IMR-90 (cell line): ENCODE measurements around the gene GP5. TPM values are rescaled to one million over a fixed set of nuclear protein-coding genes. Genes with fewer than 3 reads are reported as not detected.

Source experiments
- ATAC-seq: fragments of 200-7000 bp; cut with Tn5 transposase; 2 replicates; pipeline ENCODE4 v1.9.1; 2020; ENCODE audit warnings: low read depth, mild to moderate bottlenecking, moderate library complexity
- BruUV-seq: library from RNA; stranded (reverse); fragments of 400-500 nt; replicated peaks from 2 replicates; lab custom pipeline; 2021; lab: Mats Ljungman, UMichigan
- CTCF ChIA-PET: fragments of 300-600 bp; formaldehyde crosslinking; extraction: SDS; loops from one replicate; lab custom pipeline; 2021; ENCODE audit warnings: antibody characterized with exemption; lab: Yijun Ruan, JAX
- POLR2A ChIA-PET: fragments of 300-600 bp; sonication (Branson Sonifier 250); formaldehyde crosslinking; loops from one replicate; lab custom pipeline; 2022; ENCODE audit warnings: antibody characterized with exemption; ENCODE audit not compliant: unreplicated experiment; lab: Charles Lee
- DNase-seq: peaks from one replicate; pipeline ENCODE4 v3.0.0; 2013
- H2AFZ ChIP-seq: replicated peaks from 2 replicates; pipeline ENCODE3; 2013; ENCODE audit warnings: low read length, mild to moderate bottlenecking; ENCODE audit not compliant: poor library complexity
- H2AK5ac ChIP-seq: 2 replicates; pipeline ENCODE4 v1.6.1; 2013; ENCODE audit warnings: low read depth, low read length, inconsistent platforms
- H2AK9ac ChIP-seq: replicated peaks from 2 replicates; pipeline ENCODE3; 2013; ENCODE audit warnings: mild to moderate bottlenecking, low read depth, low read length, moderate library complexity; ENCODE audit not compliant: poor library complexity
- H2BK120ac ChIP-seq: 2 replicates; pipeline ENCODE4 v1.6.1; 2013; ENCODE audit warnings: low read depth, low read length, inconsistent platforms
- H2BK15ac ChIP-seq: 3 replicates; pipeline ENCODE4 v1.6.1; 2013; ENCODE audit warnings: low read depth, low read length, inconsistent platforms
- H2BK20ac ChIP-seq: 2 replicates; pipeline ENCODE4 v1.6.1; 2013; ENCODE audit warnings: low read depth, mild to moderate bottlenecking, inconsistent platforms, low read length, moderate library complexity
- H2BK5ac ChIP-seq: 2 replicates; pipeline ENCODE4 v1.6.1; 2013; ENCODE audit warnings: mild to moderate bottlenecking, low read depth, low read length, inconsistent platforms; ENCODE audit not compliant: poor library complexity, severe bottlenecking
- H3K14ac ChIP-seq: replicated peaks from 2 replicates; pipeline ENCODE4 v1.6.1; 2013; ENCODE audit warnings: low read depth, low read length, inconsistent platforms
- H3K18ac ChIP-seq: 2 replicates; pipeline ENCODE4 v1.6.1; 2013; ENCODE audit warnings: low read depth, low read length, control low read depth
- H3K23ac ChIP-seq: 2 replicates; pipeline ENCODE4 v1.6.1; 2013; ENCODE audit warnings: low read depth, low read length, inconsistent platforms
- H3K27ac ChIP-seq: 2 replicates; pipeline ENCODE4 v1.5.1; 2013; ENCODE audit warnings: mild to moderate bottlenecking, control low read depth, low read length; ENCODE audit not compliant: insufficient read depth
- H3K27me3 ChIP-seq: 2 replicates; pipeline ENCODE4 v1.6.1; 2013; ENCODE audit warnings: low read length; ENCODE audit not compliant: control insufficient read depth, insufficient read depth
- H3K36me3 ChIP-seq: 2 replicates; pipeline ENCODE4 v1.6.1; 2013; ENCODE audit warnings: low read length, mixed read lengths; ENCODE audit not compliant: control insufficient read depth, insufficient read depth
- H3K4ac ChIP-seq: 2 replicates; pipeline ENCODE4 v1.6.1; 2013; ENCODE audit warnings: low read depth, low read length, inconsistent platforms
- H3K4me1 ChIP-seq: 2 replicates; pipeline ENCODE4 v1.6.1; 2013; ENCODE audit warnings: low read length, mixed read lengths; ENCODE audit not compliant: control insufficient read depth, insufficient read depth
- H3K4me2 ChIP-seq: 2 replicates; pipeline ENCODE4 v1.6.1; 2013; ENCODE audit warnings: low read depth, mild to moderate bottlenecking, control low read depth, low read length, moderate library complexity
- H3K4me3 ChIP-seq: 2 replicates; pipeline ENCODE4 v1.5.1; 2013; ENCODE audit warnings: low read depth, mild to moderate bottlenecking, control low read depth, low read length, moderate library complexity; ENCODE audit not compliant: insufficient read depth
- H3K56ac ChIP-seq: 2 replicates; pipeline ENCODE4 v1.6.1; 2013; ENCODE audit warnings: low read length, inconsistent platforms; ENCODE audit not compliant: insufficient read depth; ENCODE audit errors: extremely low read depth
- H3K79me1 ChIP-seq, 2 experiments: 2 replicates each; pipeline ENCODE4 v1.6.1; 2013; ENCODE audit warnings: low read length in 2 of 2, inconsistent platforms in 1 of 2, low read depth in 1 of 2
- H3K9ac ChIP-seq: 2 replicates; pipeline ENCODE4 v1.6.1; 2013; ENCODE audit warnings: low read depth, low read length, control low read depth
- H3K9me1 ChIP-seq: 2 replicates; pipeline ENCODE4 v1.6.1; 2013; ENCODE audit warnings: low read length, inconsistent platforms; ENCODE audit not compliant: insufficient read depth
- H3K9me3 ChIP-seq: 2 replicates; pipeline ENCODE4 v1.6.1; 2013; ENCODE audit warnings: low read length; ENCODE audit not compliant: control insufficient read depth, insufficient read depth
- H4K20me1 ChIP-seq: 2 replicates; pipeline ENCODE4 v1.6.1; 2013; ENCODE audit warnings: low read length, inconsistent platforms; ENCODE audit not compliant: insufficient read depth
- H4K5ac ChIP-seq: 2 replicates; pipeline ENCODE4 v1.6.1; 2013; ENCODE audit warnings: mild to moderate bottlenecking, low read depth, low read length, control low read depth
- H4K8ac ChIP-seq, 2 experiments: 2 replicates each; pipeline ENCODE4 v1.6.1; 2013; ENCODE audit warnings: low read depth in 2 of 2, low read length in 2 of 2, control low read depth in 1 of 2, inconsistent platforms in 1 of 2
- H4K91ac ChIP-seq: 2 replicates; pipeline ENCODE4 v1.6.1; 2013; ENCODE audit warnings: low read depth, low read length, inconsistent platforms; ENCODE audit not compliant: insufficient read depth
- CEBPB ChIP-seq: IDR thresholded peaks from 2 replicates; pipeline ENCODE4 v1.6.1; 2012; ENCODE audit warnings: low read depth, low read length, improper control_type of control experiment
- CHD1 ChIP-seq: IDR thresholded peaks from 2 replicates; pipeline ENCODE4 v1.6.1; 2012; ENCODE audit warnings: low read depth, low read length, improper control_type of control experiment
- CTCF ChIP-seq: conservative IDR thresholded peaks from 2 replicates; pipeline ENCODE4 v1.5.1; 2012; ENCODE audit warnings: mild to moderate bottlenecking, low read depth, low read length, improper control_type of control experiment
- ELK1 ChIP-seq: fragments of 150-350 bp; IDR thresholded peaks from 2 replicates; pipeline ENCODE4 v1.6.1; 2016; ENCODE audit warnings: low read depth, mild to moderate bottlenecking, low read length, moderate library complexity, borderline replicate concordance
- FOS ChIP-seq: fragments of 150-350 bp; IDR thresholded peaks from 2 replicates; pipeline ENCODE4 v1.6.1; 2016; ENCODE audit warnings: low read depth, low read length
- MAZ ChIP-seq: IDR thresholded peaks from 2 replicates; pipeline ENCODE4 v1.6.1; 2012; ENCODE audit warnings: low read depth, mild to moderate bottlenecking, low read length, improper control_type of control experiment, moderate library complexity, borderline replicate concordance
- MXI1 ChIP-seq: IDR thresholded peaks from 2 replicates; pipeline ENCODE4 v1.6.1; 2012; ENCODE audit warnings: low read depth, mild to moderate bottlenecking, low read length, moderate library complexity, borderline replicate concordance
- RAD21 ChIP-seq: IDR thresholded peaks from 2 replicates; pipeline ENCODE4 v1.6.1; 2012; ENCODE audit warnings: low read length, improper control_type of control experiment
- RCOR1 ChIP-seq: IDR thresholded peaks from 2 replicates; pipeline ENCODE4 v1.6.1; 2012; ENCODE audit warnings: mild to moderate bottlenecking, low read length, improper control_type of control experiment; ENCODE audit not compliant: insufficient replicate concordance
- SMC3 ChIP-seq: fragments of 150-350 bp; IDR thresholded peaks from 2 replicates; pipeline ENCODE4 v1.6.1; 2016; ENCODE audit warnings: low read depth, mild to moderate bottlenecking, antibody characterized with exemption, low read length, moderate library complexity
- USF2 ChIP-seq: fragments of 150-350 bp; IDR thresholded peaks from 2 replicates; pipeline ENCODE4 v1.6.1; 2017; ENCODE audit warnings: mild to moderate bottlenecking, antibody characterized with exemption, low read length, low read depth
- WGBS, 2 experiments: methylation state at CpG; one replicate each; pipeline versions ENCODE4 v1.1.5 to v1.1.7; 2013; ENCODE audit warnings: missing lambda C conversion rate in 2 of 2; ENCODE audit not compliant: insufficient read length in 1 of 2; ENCODE audit errors: extremely low coverage in 2 of 2; 5-methylcytosine and 5-hydroxymethylcytosine counted together
- dilution Hi-C: fragments of 300-500 bp; cut with HindIII; formaldehyde crosslinking; loops from one replicate; pipeline ENCODE4 v1.14.3; 2018; ENCODE audit warnings: low sequenced_read_pairs; ENCODE audit not compliant: unreplicated experiment
- in situ Hi-C: fragments of 300-500 bp; cut with MboI; formaldehyde crosslinking; loops from 3 replicates; pipeline ENCODE4 v1.14.3; 2019; ENCODE audit warnings: low sequenced_read_pairs, inconsistent platforms, mixed read lengths
- intact Hi-C: fragments of 100-400 bp; cut with micrococcal nuclease; formaldehyde crosslinking; loops from 2 replicates; pipeline ENCODE4 v1.10.0; 2022
- polyA plus RNA-seq, 3 experiments: library from polyadenylated mRNA; depleted of rRNA; stranded (reverse); fragments of >200 nt; gene quantifications; 2 replicates each; pipeline ENCODE4 v1.2.3, GENCODE V29; 2012; ENCODE audit warnings: low replicate concordance in 1 of 3
- total RNA-seq: library from RNA; depleted of rRNA; stranded (reverse); fragments of >200 nt; gene quantifications from 2 replicates; pipeline ENCODE4 v1.2.3, GENCODE V29; 2012

The GP5 gene
- total and polyA plus RNA-seq, 2 of the 4 experiments (the other 2 are of a cell fraction), result under 0.01 to 0.12 TPM

DNA sequence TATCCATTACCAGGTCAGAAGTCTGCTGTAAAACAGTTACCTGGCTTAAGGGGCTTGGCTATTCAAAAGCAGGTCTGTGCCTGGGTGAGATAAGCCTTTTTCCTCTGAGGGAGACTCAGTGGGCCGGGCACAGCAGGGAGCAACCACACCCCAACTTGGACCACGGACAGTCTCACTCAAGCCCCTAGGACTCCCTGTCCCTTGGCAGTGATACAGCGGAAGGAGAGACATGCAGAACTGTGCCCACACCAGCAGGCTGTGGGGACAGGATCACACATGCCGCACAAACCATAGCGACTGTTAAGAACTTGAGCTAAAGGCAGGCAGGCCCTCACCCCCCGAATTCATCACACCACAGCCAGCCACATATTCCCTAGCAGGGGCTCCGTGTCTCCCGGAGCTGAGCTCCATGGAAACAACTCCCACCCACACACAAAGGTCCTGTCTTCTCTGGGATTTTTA is 2.8 kb upstream of the GP5 start:
- no peaks in the 10 kb centered on the region for H3K9me1 ChIP-seq
- no peak overlapping the region for H3K4me2 ChIP-seq
- no TSS peak for BruUV-seq
- peaks cover 12% of the 10 kb centered on the region; the same call in 1 of the 2 replicates for H3K27me3 ChIP-seq
- DNase-seq (no peak), ATAC-seq (no peak)
- dilution Hi-C loops, result no loop called here
- H3K27ac ChIP-seq, result no peak overlapping the region
- no peak overlapping the region for H3K23ac ChIP-seq
- H2BK15ac ChIP-seq, result no peak overlapping the region
- POLR2A ChIA-PET, result interaction anchor here (0.6 kb wide), 1 partner anchor 62 kb away, joined by 5 read pairs; no protein-coding TSS in a partner anchor
- TF ChIP-seq CTCF (no peak), ELK1 (no peak), RCOR1 (no peak), USF2 (no peak), MAZ (no peak), CEBPB (no peak), RAD21 (no peak), CHD1 (no peak), SMC3 (no peak), MXI1 (no peak), FOS (no peak)
- H3K4ac ChIP-seq, result no peak overlapping the region
- H3K36me3 ChIP-seq, result peaks cover 8% of the 10 kb centered on the region
- H2BK5ac ChIP-seq, result no peak overlapping the region
- no peak overlapping the region for H3K14ac ChIP-seq
- 67% methylated on average over 6 of the region's 8 CpGs; no CpG with 5 or more reads in 1 of the 2 experiments for WGBS, 2 experiments
- H4K91ac ChIP-seq, result no peak overlapping the region
- no peak overlapping the region for H2BK120ac ChIP-seq
- H2AK9ac ChIP-seq, result no peak overlapping the region
- no peak overlapping the region for H4K5ac ChIP-seq
- no peak overlapping the region for H2BK20ac ChIP-seq
- no peak overlapping the region for H3K4me3 ChIP-seq
- intact Hi-C loops, result loop anchor here (10.0 kb wide), 1 partner anchor 267 kb away; the partner anchor contains the start of gene HES1
- H3K9me3 ChIP-seq, result no peaks in the 10 kb centered on the region; the same call in 1 of the 2 replicates
- in situ Hi-C loops, result no loop called here
- H3K4me1 ChIP-seq, result peaks cover 4% of the 10 kb centered on the region; the same call in 1 of the 2 replicates
- no peak overlapping the region for H2AFZ ChIP-seq
- no peak overlapping the region for H3K56ac ChIP-seq
- H4K20me1 ChIP-seq, result no peaks in the 10 kb centered on the region; the same call in 1 of the 2 replicates
- H4K8ac ChIP-seq, result no peak overlapping the region
- no peak overlapping the region for H3K9ac ChIP-seq
- H3K79me1 ChIP-seq, result no peaks in the 10 kb centered on the region
- H2AK5ac ChIP-seq, result no peak overlapping the region
- H3K18ac ChIP-seq, result no peak overlapping the region
- CTCF ChIA-PET, result interaction anchor here (0.7 to 2.4 kb wide), 2 partner anchors 59 to 193 kb away, joined by 4 to 10 read pairs; no protein-coding TSS in a partner anchor
